K562 (cell line): ENCODE data around the gene NEURL1. TPM values are rescaled to one million over a fixed set of nuclear protein-coding genes. Genes with fewer than 3 reads are reported as not detected.
A peak's percentile ranks its signal among the peaks of the same experiment; 100 is the strongest.

Experiments
- EHMT2 ChIP-seq: fragments of 450-650 bp; IDR thresholded peaks from 2 replicates; pipeline ENCODE4 v1.6.1; 2018; ENCODE audit warnings: antibody characterized with exemption
- GABPA ChIP-seq: fragments of 200-800 bp; sonication (Bioruptor generic); conservative IDR thresholded peaks from 2 replicates; pipeline ENCODE4 v1.6.1; 2016; ENCODE audit warnings: low read depth, missing genetic modification characterization, missing compliant biosample characterization
- HDAC1 ChIP-seq, 2 experiments: fragments of 450-650 bp; IDR thresholded peaks; 2 replicates each; pipeline ENCODE4 v1.6.1; 2016 to 2017; ENCODE audit warnings: inconsistent platforms in 1 of 2, mild to moderate bottlenecking in 1 of 2, moderate library complexity in 1 of 2
- HDAC3 ChIP-seq: fragments of 450-650 bp; IDR thresholded peaks from 2 replicates; pipeline ENCODE4 v1.6.1; 2018; ENCODE audit warnings: borderline replicate concordance, mild to moderate bottlenecking, moderate library complexity; ENCODE audit not compliant: partially characterized antibody
- NELFE ChIP-seq: IDR thresholded peaks from 2 replicates; pipeline ENCODE4 v1.6.1; 2011; ENCODE audit warnings: mild to moderate bottlenecking; ENCODE audit not compliant: insufficient read depth, insufficient read length
- NFXL1 ChIP-seq: fragments of 450-650 bp; formaldehyde crosslinking; IDR thresholded peaks from 2 replicates; pipeline ENCODE4 v1.4.0; 2021; ENCODE audit warnings: mild to moderate bottlenecking
- POLR2G ChIP-seq: fragments of 200-400 bp; formaldehyde crosslinking; IDR thresholded peaks from 2 replicates; pipeline ENCODE4 v1.6.1; 2017; ENCODE audit warnings: low read depth, mild to moderate bottlenecking, antibody characterized with exemption, low read length, moderate library complexity
- RCOR1 ChIP-seq, 2 experiments: IDR thresholded peaks; 2 replicates each; pipeline ENCODE4 v1.6.1; 2012; ENCODE audit warnings: low read depth in 2 of 2, low read length in 2 of 2, borderline replicate concordance in 1 of 2, improper control_type of control experiment in 1 of 2
- RFX5 ChIP-seq: IDR thresholded peaks from 2 replicates; pipeline ENCODE4 v1.6.1; 2011; ENCODE audit warnings: low read depth, mild to moderate bottlenecking, improper control_type of control experiment, low read length
- SMAD4 ChIP-seq: fragments of 250-450 bp; sonication (Bioruptor Pico); conservative IDR thresholded peaks from 2 replicates; pipeline ENCODE4 v1.8.0; 2021; ENCODE audit warnings: inconsistent platforms, mild to moderate bottlenecking, moderate library complexity
- SMARCE1 ChIP-seq: fragments of 450-650 bp; IDR thresholded peaks from 2 replicates; pipeline ENCODE4 v1.7.1; 2016; ENCODE audit warnings: mild to moderate bottlenecking
- SPI1 ChIP-seq: IDR thresholded peaks from 2 replicates; pipeline ENCODE4 v1.6.1; 2011; ENCODE audit warnings: low read depth, low read length, control low read depth, borderline replicate concordance
- TEAD1 ChIP-seq, 2 experiments: fragments of 450-650 bp in 1 of 2; sonication (generic) in 1 of 2; formaldehyde crosslinking; IDR thresholded peaks; 2 replicates each; pipeline versions ENCODE4 v1.4.0 to v1.8.0; 2020 to 2022; ENCODE audit warnings: mild to moderate bottlenecking in 2 of 2, missing genetic modification reagents in 1 of 2
- ZNF146 ChIP-seq: IDR thresholded peaks from one replicate; pipeline ENCODE4 v1.6.1; 2018; ENCODE audit warnings: missing compliant biosample characterization; ENCODE audit not compliant: unreplicated experiment
- polyA plus RNA-seq, 8 experiments: library from polyadenylated mRNA; depleted of rRNA in 4 of 8; stranded (reverse) in 5 of 8; unstranded in 3 of 8; fragments of >200 nt; fragmentation: Nextera tagmentation in 2 of 8; fragmentation: Illumina TruSeq in 1 of 8; extraction: Ambion mirVana in 2 of 8; extraction: Trizol in 1 of 8; gene quantifications; 2 replicates each; pipeline versions ENCODE4 v1.2.1 to v1.2.3, GENCODE V29; 2011 to 2014; ENCODE audit warnings: inconsistent platforms in 1 of 8, missing spikeins in 1 of 8
- total RNA-seq, 7 experiments: library from RNA; depleted of rRNA in 6 of 7; stranded (reverse); fragments of >200 nt in 6 of 7; fragmentation: Illumina TruSeq in 2 of 7; extraction: Trizol in 2 of 7; gene quantifications; 2 replicates each; pipeline versions ENCODE4 v1.2.1 to v1.2.3, GENCODE V29; 2011 to 2021; ENCODE audit warnings: low replicate concordance in 1 of 7
- TF ChIP-seq, protein P1 (sequence below), 2 experiments: fragments of 250-450 bp in 1 of 2; fragments of 450-650 bp in 1 of 2; sonication (Bioruptor Pico) in 1 of 2; IDR thresholded peaks; 2 replicates each; pipeline versions ENCODE4 v1.6.1 to v1.8.0; 2016 to 2021; ENCODE audit warnings: mild to moderate bottlenecking in 2 of 2, moderate library complexity in 2 of 2, missing compliant biosample characterization in 1 of 2, missing genetic modification characterization in 1 of 2
- TF ChIP-seq, protein P2 (sequence below): fragments of 450-650 bp; IDR thresholded peaks from one replicate; pipeline ENCODE4 v1.6.1; 2018; ENCODE audit warnings: mild to moderate bottlenecking, moderate library complexity; ENCODE audit not compliant: partially characterized antibody
- TF ChIP-seq, protein P3 (sequence below): sonication (generic); IDR thresholded peaks from 2 replicates; pipeline ENCODE4 v1.6.1; 2016

The NEURL1 gene
- total and polyA plus RNA-seq, 9 of the 15 experiments (the other 6 are each of a cell fraction or from before 2014, with no cell fraction given): 0.01 to 0.45 (median 0.16) TPM; not detected in 5

DNA sequence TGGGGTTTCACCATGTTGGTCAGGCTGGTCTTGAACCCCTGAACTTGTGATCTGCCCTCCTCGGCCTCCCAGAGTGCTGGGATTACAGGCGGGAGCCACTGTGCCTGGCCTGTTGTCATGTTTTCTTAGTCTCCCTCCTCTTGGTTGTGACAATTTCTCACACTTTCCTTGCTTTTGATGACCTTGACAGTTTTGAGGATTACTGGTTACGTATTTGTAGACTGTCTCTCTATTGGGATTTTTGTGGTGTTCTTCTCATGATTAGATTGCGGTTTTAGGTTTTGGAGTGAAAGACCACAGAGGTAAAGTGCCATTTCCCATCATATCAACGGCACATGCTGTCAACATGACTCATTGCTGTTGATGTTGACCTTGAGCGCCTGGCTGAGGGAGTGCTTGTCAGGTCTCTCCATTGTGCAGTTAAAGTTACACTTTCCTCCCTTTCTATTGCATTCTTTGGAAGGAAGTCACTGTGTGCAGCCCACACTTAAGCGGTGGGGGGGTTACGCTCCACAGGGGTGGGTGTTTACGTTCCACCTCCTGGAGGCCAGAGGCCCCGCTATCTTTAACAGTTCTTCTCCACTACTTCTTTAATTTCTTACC lies 10.8 kb downstream of the NEURL1 start (continued):
- TF ChIP-seq, protein P1, sequence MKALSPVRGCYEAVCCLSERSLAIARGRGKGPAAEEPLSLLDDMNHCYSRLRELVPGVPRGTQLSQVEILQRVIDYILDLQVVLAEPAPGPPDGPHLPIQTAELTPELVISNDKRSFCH (CRISPR knock-in tag; IDR thresholded peaks at IDR 0.05): no peak
- TF ChIP-seq, protein P1 (tag; IDR thresholded peaks at IDR 0.05): 0 out of 2 replicates have a peak, but pooled peaks have one; percentile 37
- TF ChIP-seq HDAC3 (peak; percentile 82), POLR2G (no peak), SPI1 (no peak), RFX5 (no peak), NELFE (no peak), RCOR1 (IDR thresholded peaks at IDR 0.05; ENCODE audit: borderline replicate concordance in 1 of 2, low read depth in 2 of 2, low read length in 2 of 2) (peak in 1 of 2 experiments; percentile 95; a peak in 2 of 4 replicates), GABPA (tag) (0 out of 2 replicates have a peak, but pooled peaks have one; percentile 23), ZNF146 (CRISPR knock-in tag) (no peak), NFXL1 (CRISPR knock-in tag) (no peak), HDAC1 (IDR thresholded peaks at IDR 0.05) (peak in 1 of 2 experiments; percentile 93; a peak in 2 of 4 replicates), EHMT2 (peak; percentile 84; the same call in 1 of the 2 replicates), SMARCE1 (peak; percentile 90), TEAD1 (CRISPR knock-in tag; IDR thresholded peaks at IDR 0.05) (peak in 1 of 2 experiments; percentile 78; a peak in 2 of 4 replicates), SMAD4 (peak; percentile 66; the same call in 1 of the 2 replicates)
- TF ChIP-seq, protein P2, sequence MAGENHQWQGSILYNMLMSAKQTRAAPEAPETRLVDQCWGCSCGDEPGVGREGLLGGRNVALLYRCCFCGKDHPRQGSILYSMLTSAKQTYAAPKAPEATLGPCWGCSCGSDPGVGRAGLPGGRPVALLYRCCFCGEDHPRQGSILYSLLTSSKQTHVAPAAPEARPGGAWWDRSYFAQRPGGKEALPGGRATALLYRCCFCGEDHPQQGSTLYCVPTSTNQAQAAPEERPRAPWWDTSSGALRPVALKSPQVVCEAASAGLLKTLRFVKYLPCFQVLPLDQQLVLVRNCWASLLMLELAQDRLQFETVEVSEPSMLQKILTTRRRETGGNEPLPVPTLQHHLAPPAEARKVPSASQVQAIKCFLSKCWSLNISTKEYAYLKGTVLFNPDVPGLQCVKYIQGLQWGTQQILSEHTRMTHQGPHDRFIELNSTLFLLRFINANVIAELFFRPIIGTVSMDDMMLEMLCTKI: no peak
- TF ChIP-seq, protein P3, sequence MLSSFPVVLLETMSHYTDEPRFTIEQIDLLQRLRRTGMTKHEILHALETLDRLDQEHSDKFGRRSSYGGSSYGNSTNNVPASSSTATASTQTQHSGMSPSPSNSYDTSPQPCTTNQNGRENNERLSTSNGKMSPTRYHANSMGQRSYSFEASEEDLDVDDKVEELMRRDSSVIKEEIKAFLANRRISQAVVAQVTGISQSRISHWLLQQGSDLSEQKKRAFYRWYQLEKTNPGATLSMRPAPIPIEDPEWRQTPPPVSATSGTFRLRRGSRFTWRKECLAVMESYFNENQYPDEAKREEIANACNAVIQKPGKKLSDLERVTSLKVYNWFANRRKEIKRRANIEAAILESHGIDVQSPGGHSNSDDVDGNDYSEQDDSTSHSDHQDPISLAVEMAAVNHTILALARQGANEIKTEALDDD: peak; percentile 59
